ENCODE data around the gene SH3D19.

The SH3D19 gene

DNA sequence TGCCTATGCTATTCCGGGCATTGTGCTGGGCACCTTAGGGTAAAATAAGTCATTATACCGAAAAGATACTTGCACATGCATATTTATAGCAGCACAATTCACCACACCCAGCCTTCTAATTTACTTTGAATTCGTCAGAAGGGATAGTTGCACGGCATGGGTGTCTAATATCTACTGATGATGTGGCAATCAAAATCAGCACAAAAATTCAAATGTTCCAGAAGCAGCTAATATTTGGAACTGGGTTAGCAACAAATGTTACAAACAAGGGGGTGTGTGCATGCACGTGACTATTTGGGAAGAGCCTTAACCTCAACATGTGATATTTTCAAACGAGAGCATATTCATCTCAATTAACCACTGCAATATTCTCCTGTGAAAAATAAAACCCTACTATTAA is 128.2 kb downstream of the SH3D19 start:
- no peak for TF ChIP-seq CTCF (IDR thresholded peaks at IDR 0.05; ENCODE audit: control insufficient read depth, insufficient read depth, low read depth, low read length, missing control alignments)
- DNase-seq (ENCODE audit: low read depth), result peak; percentile 50
- no peak overlapping the region for H3K4me3 ChIP-seq (ENCODE audit: control insufficient read depth, low read depth, low read length)

DNA sequence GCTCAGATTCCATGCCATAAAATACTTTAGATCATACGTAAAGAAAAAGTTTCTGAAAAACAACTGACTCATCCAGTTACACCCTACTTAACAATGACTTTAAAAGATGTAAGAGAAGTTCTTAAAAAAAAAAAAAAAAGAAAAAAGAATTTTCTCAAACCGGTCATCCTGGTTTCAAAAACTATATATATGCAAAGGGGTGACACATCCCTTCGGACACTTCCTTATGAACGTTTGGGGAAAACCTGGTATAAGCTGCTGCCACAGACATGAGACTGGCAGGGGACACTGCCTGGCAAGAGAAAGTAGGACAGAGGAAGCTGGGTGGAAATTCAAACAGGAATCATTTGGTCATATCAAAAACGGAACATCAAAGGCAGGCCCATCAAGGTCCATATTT is 129.6 kb downstream of the SH3D19 start:
- no peak overlapping the region for H3K4me3 ChIP-seq (ENCODE audit: control insufficient read depth, low read depth, low read length)
- DNase-seq (ENCODE audit: low read depth), result peak; percentile 23

DNA sequence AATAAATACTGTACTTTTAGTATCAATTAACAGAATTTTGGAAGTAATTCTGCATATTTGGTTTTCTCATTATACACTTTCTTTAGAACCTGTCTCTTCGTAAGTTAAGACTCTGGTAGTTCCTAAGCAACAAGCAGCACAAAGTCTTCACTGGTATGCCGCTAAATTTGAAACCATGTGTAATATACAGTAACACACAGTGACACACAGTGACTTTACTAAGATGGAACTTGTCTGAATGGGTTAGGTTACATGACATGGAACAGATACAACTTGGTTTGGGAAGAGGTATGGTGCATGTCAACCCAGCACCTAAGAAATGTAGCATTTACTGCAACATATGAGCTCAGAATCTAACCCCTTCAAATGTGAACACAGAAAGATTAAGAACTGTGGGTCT is 132.0 kb downstream of the SH3D19 start:
- no peak for TF ChIP-seq CTCF (IDR thresholded peaks at IDR 0.05; ENCODE audit: control insufficient read depth, insufficient read depth, low read depth, low read length, missing control alignments)
- H3K4me3 ChIP-seq (ENCODE audit: control insufficient read depth, low read depth, low read length), result no peak overlapping the region
- no peak for DNase-seq (ENCODE audit: low read depth)

More for the DNA sequence above, 129.6 kb downstream of the SH3D19 start:
- TF ChIP-seq CTCF (IDR thresholded peaks at IDR 0.05; ENCODE audit: control insufficient read depth, insufficient read depth, low read depth, low read length, missing control alignments), result no peak

DNA sequence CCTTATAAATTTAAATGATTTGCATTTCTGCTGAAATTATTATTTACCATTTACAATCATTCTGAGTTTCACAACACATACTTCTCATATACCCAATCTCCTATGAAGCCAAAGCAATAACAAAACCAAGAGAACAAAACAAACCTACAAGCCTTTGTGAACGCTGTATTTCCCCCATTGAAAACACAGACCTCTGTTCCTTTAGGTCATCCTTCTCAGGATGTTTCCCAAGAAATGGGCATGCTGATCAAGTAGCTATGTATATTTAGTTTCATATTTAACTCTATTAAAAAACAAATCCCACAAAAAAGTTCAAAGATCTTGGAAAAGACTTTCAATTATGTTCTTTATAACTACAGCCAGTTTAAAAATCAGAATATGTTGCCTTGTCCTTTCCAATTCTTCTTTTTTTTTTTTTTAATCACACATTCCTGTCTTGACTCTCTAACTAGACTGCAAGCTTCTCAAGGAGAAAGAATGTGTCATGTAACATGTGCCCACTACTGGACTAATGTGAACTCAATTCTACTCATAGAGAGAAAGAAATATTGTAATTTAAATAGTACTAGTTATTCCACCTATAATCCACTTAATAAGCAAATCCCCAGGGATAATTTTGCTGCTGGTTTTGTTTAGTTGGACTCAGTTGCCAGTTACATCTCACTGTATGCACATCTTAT is 132.7 kb downstream of the SH3D19 start:
- H3K4me3 ChIP-seq (ENCODE audit: control insufficient read depth, low read depth, low read length), result no peak overlapping the region
- no peak for TF ChIP-seq CTCF (IDR thresholded peaks at IDR 0.05; ENCODE audit: control insufficient read depth, insufficient read depth, low read depth, low read length, missing control alignments)
- DNase-seq (ENCODE audit: low read depth), result no peak

- TF ChIP-seq CTCF (IDR thresholded peaks at IDR 0.05; ENCODE audit: control insufficient read depth, insufficient read depth, low read depth, low read length, missing control alignments), result no peak
- DNase-seq (ENCODE audit: low read depth), result peak; percentile 20
- no peak overlapping the region for H3K4me3 ChIP-seq (ENCODE audit: control insufficient read depth, low read depth, low read length)
Measured at GRCh38 chr4:151184523-151185458, 140.6 kb downstream of the SH3D19 start.

DNA sequence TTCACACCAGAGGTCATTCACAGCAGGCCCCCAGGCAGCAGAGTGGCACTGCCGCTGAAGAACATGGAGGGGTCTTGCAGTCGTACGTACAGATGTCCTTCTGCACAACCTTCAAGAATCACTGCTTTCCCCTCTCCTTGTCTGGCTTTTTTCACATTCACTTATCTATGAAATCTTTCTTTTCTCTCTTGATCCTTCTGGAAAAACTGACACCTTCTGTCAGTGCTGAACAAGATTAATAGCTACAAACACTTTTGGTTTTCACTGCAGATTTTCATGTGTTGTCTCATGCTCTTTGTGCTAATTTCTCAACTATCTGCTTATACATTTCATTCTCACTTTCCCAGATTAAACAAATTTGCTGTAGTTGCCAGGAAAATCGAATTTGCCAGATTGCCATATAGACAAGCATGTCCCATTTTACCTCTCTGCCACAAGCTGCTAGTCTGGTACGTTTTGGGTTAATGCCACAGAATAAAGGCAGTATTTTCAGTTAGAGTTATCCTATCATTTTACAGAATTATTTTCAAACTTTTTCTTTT is 142.9 kb downstream of the SH3D19 start:
- TF ChIP-seq CTCF (IDR thresholded peaks at IDR 0.05; ENCODE audit: control insufficient read depth, insufficient read depth, low read depth, low read length, missing control alignments), result no peak
- no peak overlapping the region for H3K4me3 ChIP-seq (ENCODE audit: control insufficient read depth, low read depth, low read length)
- no peak for DNase-seq (ENCODE audit: low read depth)

Measured in AG09309 (cell line).